C4-2B (cell line): Measurements from ENCODE around the gene TAF1B.

ENCODE experiments used
- H3K27ac ChIP-seq: fragments of 450-650 bp; 2 replicates; pipeline ENCODE4 v1.5.1; 2017
- ZFX ChIP-seq: fragments of 450-650 bp; IDR thresholded peaks from 2 replicates; pipeline ENCODE4 v1.6.1; 2017
- TF ChIP-seq, protein P1 (sequence below): fragments of 450-650 bp; conservative IDR thresholded peaks from 2 replicates; pipeline ENCODE4 v1.5.1; 2017; ENCODE audit warnings: mild to moderate bottlenecking

Gene TAF1B

GRCh38 chr2:9837451-9837850 lies 5.8 kb upstream of the TAF1B start:
- no peak for TF ChIP-seq ZFX
- TF ChIP-seq, protein P1, sequence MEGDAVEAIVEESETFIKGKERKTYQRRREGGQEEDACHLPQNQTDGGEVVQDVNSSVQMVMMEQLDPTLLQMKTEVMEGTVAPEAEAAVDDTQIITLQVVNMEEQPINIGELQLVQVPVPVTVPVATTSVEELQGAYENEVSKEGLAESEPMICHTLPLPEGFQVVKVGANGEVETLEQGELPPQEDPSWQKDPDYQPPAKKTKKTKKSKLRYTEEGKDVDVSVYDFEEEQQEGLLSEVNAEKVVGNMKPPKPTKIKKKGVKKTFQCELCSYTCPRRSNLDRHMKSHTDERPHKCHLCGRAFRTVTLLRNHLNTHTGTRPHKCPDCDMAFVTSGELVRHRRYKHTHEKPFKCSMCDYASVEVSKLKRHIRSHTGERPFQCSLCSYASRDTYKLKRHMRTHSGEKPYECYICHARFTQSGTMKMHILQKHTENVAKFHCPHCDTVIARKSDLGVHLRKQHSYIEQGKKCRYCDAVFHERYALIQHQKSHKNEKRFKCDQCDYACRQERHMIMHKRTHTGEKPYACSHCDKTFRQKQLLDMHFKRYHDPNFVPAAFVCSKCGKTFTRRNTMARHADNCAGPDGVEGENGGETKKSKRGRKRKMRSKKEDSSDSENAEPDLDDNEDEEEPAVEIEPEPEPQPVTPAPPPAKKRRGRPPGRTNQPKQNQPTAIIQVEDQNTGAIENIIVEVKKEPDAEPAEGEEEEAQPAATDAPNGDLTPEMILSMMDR, result no peak
- no peak overlapping the region for H3K27ac ChIP-seq

DNA sequence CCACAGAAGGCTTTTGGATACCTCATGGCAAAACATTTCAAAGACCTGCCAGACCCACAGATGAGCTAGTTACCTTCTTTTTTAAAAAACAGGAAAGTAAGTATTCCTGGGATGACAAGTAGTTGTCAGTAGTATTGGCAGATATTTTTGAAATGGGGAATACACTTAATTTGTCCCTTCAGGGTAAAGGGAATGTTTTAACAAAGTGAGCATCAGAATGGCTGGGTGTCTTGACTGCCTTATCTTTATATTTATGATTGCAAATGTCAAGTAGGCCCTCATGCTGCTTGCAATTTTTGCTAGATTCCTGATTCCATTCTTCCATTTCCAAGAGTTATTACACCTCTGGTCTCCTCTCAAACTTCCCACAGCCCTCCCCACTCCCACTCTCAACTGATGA lies 4.9 kb upstream of the TAF1B start:
- TF ChIP-seq, protein P1, result no peak
- TF ChIP-seq ZFX, result no peak
- H3K27ac ChIP-seq, result no peak overlapping the region

DNA sequence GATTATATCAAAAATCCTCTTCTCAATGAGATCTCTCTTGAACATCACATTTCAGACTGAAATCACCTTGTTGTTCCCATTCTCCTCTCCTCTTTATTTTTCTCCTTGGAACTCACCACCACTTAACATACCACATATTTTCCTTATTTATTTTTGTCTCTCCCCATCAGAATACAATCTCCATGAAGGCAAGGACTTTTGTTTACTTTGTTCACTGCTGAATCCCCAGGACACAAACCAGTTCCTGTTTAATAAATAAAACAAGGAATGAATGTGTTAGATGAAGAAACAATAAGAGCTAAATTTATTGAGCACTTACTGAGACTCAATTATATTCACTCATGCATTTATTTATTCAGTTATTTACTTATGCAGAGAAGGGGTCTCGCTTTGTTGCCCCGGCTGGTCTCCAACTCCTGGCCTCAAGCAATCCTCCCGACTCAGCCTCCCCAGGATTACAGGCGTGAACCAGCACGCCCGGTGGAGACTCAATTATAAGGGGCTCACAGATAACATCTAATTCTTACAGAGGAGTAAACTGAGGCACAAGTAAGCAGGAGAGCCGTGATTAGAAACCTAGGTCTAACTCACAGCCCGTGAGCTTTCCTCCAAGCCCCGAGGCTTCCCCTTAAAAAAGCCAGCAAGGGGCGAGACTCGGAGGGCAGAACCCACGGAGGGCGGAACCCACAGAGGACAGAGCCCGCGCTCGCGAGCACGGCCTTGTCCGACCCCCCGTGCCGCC lies 616 bp upstream of the TAF1B start:
- TF ChIP-seq ZFX, result no peak
- TF ChIP-seq, protein P1, result no peak

GRCh38 chr2:9844036-9844483 lies 786 bp downstream of the TAF1B start:
- TF ChIP-seq ZFX, result no peak
- TF ChIP-seq, protein P1, result no peak
- peak overlapping the region; percentile 76 for H3K27ac ChIP-seq

More for the DNA sequence above, 616 bp upstream of the TAF1B start:
- H3K27ac ChIP-seq, result peak overlapping the region; percentile 76

- peak overlapping the region; percentile 76 for H3K27ac ChIP-seq
- TF ChIP-seq, protein P1, result no peak
- TF ChIP-seq ZFX, result no peak
Measured at GRCh38 chr2:9844576-9844975, 1.3 kb downstream of the TAF1B start.

- TF ChIP-seq, protein P1, result no peak
- no peak for TF ChIP-seq ZFX
- H3K27ac ChIP-seq, result no peak overlapping the region
Measured at GRCh38 chr2:9846554-9846953, 3.3 kb downstream of the TAF1B start.

DNA sequence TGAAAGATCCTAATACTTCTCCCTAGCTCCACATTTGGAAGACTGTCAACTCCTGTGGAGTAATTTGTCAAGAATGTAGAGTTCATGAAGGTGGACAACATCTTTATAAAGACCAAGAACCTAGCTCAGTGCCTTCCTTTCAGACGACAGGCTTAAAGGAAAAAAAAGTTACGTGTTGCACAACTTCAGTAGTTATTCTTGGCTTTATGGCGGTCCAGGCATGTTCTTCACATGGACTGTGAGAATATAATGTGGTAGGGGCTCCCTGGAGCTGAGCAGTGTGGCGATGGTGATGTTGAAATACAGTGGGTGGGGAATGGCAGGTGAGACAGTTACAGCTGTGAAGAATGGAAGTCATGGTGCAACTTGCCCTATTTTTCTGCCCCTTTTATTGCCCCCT lies 3.9 kb downstream of the TAF1B start:
- TF ChIP-seq, protein P1, result no peak
- no peak for TF ChIP-seq ZFX
- no peak overlapping the region for H3K27ac ChIP-seq
